Endodermal cell (in vitro differentiated cells): ENCODE measurements around the gene MGP. TPM values are rescaled to one million over a fixed set of nuclear protein-coding genes. Genes with fewer than 3 reads are reported as not detected.

Experiments
- DNase-seq: peaks from one replicate; pipeline ENCODE4 v3.0.0-alpha.2; 2017
- H3K27ac ChIP-seq: 2 replicates; pipeline ENCODE4 v1.5.1; 2013; ENCODE audit warnings: mild to moderate bottlenecking, low read depth, low read length, moderate library complexity
- H3K27me3 ChIP-seq: 2 replicates; pipeline ENCODE4 v1.6.1; 2013; ENCODE audit warnings: mild to moderate bottlenecking, low read length, moderate library complexity; ENCODE audit not compliant: insufficient read depth, control insufficient read depth, poor library complexity, severe bottlenecking
- H3K36me3 ChIP-seq: 2 replicates; pipeline ENCODE4 v1.7.0; 2013; ENCODE audit warnings: mild to moderate bottlenecking, low read length, moderate library complexity; ENCODE audit not compliant: control insufficient read depth, insufficient read depth
- H3K4me1 ChIP-seq: one replicate; pipeline ENCODE4 v1.7.0; 2013; ENCODE audit warnings: low read length; ENCODE audit not compliant: control insufficient read depth, insufficient read depth
- H3K4me3 ChIP-seq: 2 replicates; pipeline ENCODE4 v1.5.1; 2013; ENCODE audit warnings: mild to moderate bottlenecking, low read length, moderate library complexity
- H3K9ac ChIP-seq: 2 replicates; pipeline ENCODE4 v1.6.1; 2013; ENCODE audit warnings: mild to moderate bottlenecking, low read length, moderate library complexity; ENCODE audit not compliant: poor library complexity, severe bottlenecking; ENCODE audit errors: extremely low read depth
- H3K9me3 ChIP-seq: 2 replicates; pipeline ENCODE4 v1.6.1; 2013; ENCODE audit warnings: mild to moderate bottlenecking, low read length, moderate library complexity; ENCODE audit not compliant: control insufficient read depth
- H3K27ac Mint-ChIP-seq: 2 replicates; pipeline ENCODE4 v1.8.0; 2020; ENCODE audit warnings: mixed read lengths
- H3K27me3 Mint-ChIP-seq: 2 replicates; pipeline ENCODE4 v1.8.0; 2021; ENCODE audit warnings: mild to moderate bottlenecking, mixed read lengths; ENCODE audit not compliant: insufficient read depth
- H3K36me3 Mint-ChIP-seq: 2 replicates; pipeline ENCODE4 v1.8.0; 2020; ENCODE audit warnings: low read depth, mixed read lengths
- H3K4me1 Mint-ChIP-seq: 2 replicates; pipeline ENCODE4 v1.8.0; 2020; ENCODE audit warnings: mixed read lengths
- H3K4me3 Mint-ChIP-seq: 2 replicates; pipeline ENCODE4 v1.8.0; 2020; ENCODE audit warnings: mild to moderate bottlenecking, moderate library complexity, mixed read lengths
- H3K9me3 Mint-ChIP-seq: 2 replicates; pipeline ENCODE4 v1.8.0; 2020; ENCODE audit warnings: mild to moderate bottlenecking, mixed read lengths
- CTCF ChIP-seq: fragments of 200-600 bp; sonication (generic); conservative IDR thresholded peaks from 2 replicates; pipeline ENCODE4 v1.5.0; 2021; ENCODE audit warnings: antibody characterized with exemption, mild to moderate bottlenecking
- WGBS, 2 experiments: methylation state at CpG; one replicate each; pipeline versions ENCODE4 v1.1.5 to v1.1.7; 2013; ENCODE audit warnings: missing lambda C conversion rate in 2 of 2, mixed read lengths in 1 of 2; ENCODE audit not compliant: insufficient coverage in 1 of 2, insufficient read length in 1 of 2; 5-methylcytosine and 5-hydroxymethylcytosine counted together
- total RNA-seq, 2 donors: library from RNA; stranded (reverse); fragmentation: NEBNext Ultra II Directional in 1 of 2; extraction: Animal tissue kit (Norgen Biotek cat#: 25700) in 1 of 2; gene quantifications; 2 replicates in 1 of 2; 3 replicates in 1 of 2; pipeline ENCODE4 v1.2.1, GENCODE V29; 2021

MGP gene
- total RNA-seq, 2 donors from 2014 or later = not detected

GRCh38 chr12:14836336-14837210, 49.1 kb downstream of the MGP start:
- Mint-ChIP-seq H3K4me3 (no peak overlapping the region), H3K27ac (no peak overlapping the region), H3K9me3 (no peaks in the 10 kb centered on the region), H3K36me3 (no peaks in the 10 kb centered on the region), H3K27me3 (no peaks in the 10 kb centered on the region), H3K4me1 (no peaks in the 10 kb centered on the region)
- Histone ChIP-seq H3K9me3 (no peaks in the 10 kb centered on the region), H3K4me3 (no peak overlapping the region), H3K4me1 (no peaks in the 10 kb centered on the region), H3K27ac (no peak overlapping the region), H3K27me3 (no peaks in the 10 kb centered on the region), H3K36me3 (no peaks in the 10 kb centered on the region), H3K9ac (no peak overlapping the region)
- 87 to 91% methylated on average over 5 to 6 of the region's 7 CpGs for WGBS, 2 experiments
- no peak for TF ChIP-seq CTCF
- DNase-seq = no peak

GRCh38 chr12:14834509-14834908, 51.1 kb downstream of the MGP start:
- no peaks in the 10 kb centered on the region for H3K27me3 ChIP-seq
- H3K4me1 ChIP-seq = no peaks in the 10 kb centered on the region
- no peaks in the 10 kb centered on the region for H3K36me3 ChIP-seq
- Mint-ChIP-seq H3K36me3 (no peaks in the 10 kb centered on the region), H3K4me1 (no peaks in the 10 kb centered on the region), H3K9me3 (no peaks in the 10 kb centered on the region), H3K27me3 (peaks cover 2% of the 10 kb centered on the region), H3K4me3 (no peak overlapping the region), H3K27ac (no peak overlapping the region)
- H3K4me3 ChIP-seq = no peak overlapping the region
- DNase-seq = no peak
- no peak overlapping the region for H3K27ac ChIP-seq
- no peak for TF ChIP-seq CTCF
- no peaks in the 10 kb centered on the region for H3K9me3 ChIP-seq
- no peak overlapping the region for H3K9ac ChIP-seq

GRCh38 chr12:14833952-14834351, 51.7 kb downstream of the MGP start:
- no peaks in the 10 kb centered on the region for H3K9me3 ChIP-seq
- Mint-ChIP-seq H3K36me3 (no peaks in the 10 kb centered on the region), H3K27ac (no peak overlapping the region), H3K27me3 (peaks cover 2% of the 10 kb centered on the region), H3K4me1 (no peaks in the 10 kb centered on the region), H3K9me3 (no peaks in the 10 kb centered on the region), H3K4me3 (no peak overlapping the region)
- H3K9ac ChIP-seq = no peak overlapping the region
- no peaks in the 10 kb centered on the region for H3K4me1 ChIP-seq
- no peaks in the 10 kb centered on the region for H3K27me3 ChIP-seq
- H3K4me3 ChIP-seq = no peak overlapping the region
- no peak overlapping the region for H3K27ac ChIP-seq
- no peaks in the 10 kb centered on the region for H3K36me3 ChIP-seq
- WGBS, 2 experiments = 89 to 100% methylated on average over 1 of the region's 1 CpG
- DNase-seq = no peak
- TF ChIP-seq CTCF = no peak
